ENCODE results near the gene SLC6A5.
"Not testable (repeated sequence)": the region's sequence is repeated elsewhere in the genome, so short reads cannot be mapped to it uniquely, and the experiment has no call there.

The SLC6A5 gene

GRCh38 chr11:20599221-20600019 lies at the start of gene SLC6A5:
Gene SLC6A5 (plus strand): TSS chr11:20599608. CDS start chr11:20599673, 65 bp downstream.
- no peak for DNase-seq

GRCh38 chr11:20551096-20551495 lies 48.3 kb upstream of the SLC6A5 start:
- DNase-seq = no peak

- no peak for DNase-seq
Measured at GRCh38 chr11:20555783-20556182, 43.6 kb upstream of the SLC6A5 start.

GRCh38 chr11:20556396-20556795 lies 43.0 kb upstream of the SLC6A5 start:
- not testable (repeated sequence) for DNase-seq

- DNase-seq = no peak
Measured at GRCh38 chr11:20558741-20559140, 40.7 kb upstream of the SLC6A5 start.

- no peak for DNase-seq
Measured at GRCh38 chr11:20559523-20560300, 39.7 kb upstream of the SLC6A5 start.

- DNase-seq = no peak
Measured at GRCh38 chr11:20561915-20562314, 37.5 kb upstream of the SLC6A5 start.

GRCh38 chr11:20563866-20564265 lies 35.5 kb upstream of the SLC6A5 start:
- DNase-seq = no peak

GRCh38 chr11:20564846-20565635 lies 34.4 kb upstream of the SLC6A5 start:
- DNase-seq = no peak

- DNase-seq = not testable (repeated sequence)
Measured at GRCh38 chr11:20566115-20566514, 33.3 kb upstream of the SLC6A5 start.

GRCh38 chr11:20566591-20567434 lies 32.6 kb upstream of the SLC6A5 start:
- no peak for DNase-seq

GRCh38 chr11:20579725-20580124 lies 19.7 kb upstream of the SLC6A5 start:
- DNase-seq = not testable (repeated sequence)

- no peak for DNase-seq
Measured at GRCh38 chr11:20583201-20583600, 16.2 kb upstream of the SLC6A5 start.

GRCh38 chr11:20584093-20584774 lies 15.2 kb upstream of the SLC6A5 start:
- DNase-seq = no peak

- DNase-seq = no peak
Measured at GRCh38 chr11:20589796-20590195, 9.6 kb upstream of the SLC6A5 start.

GRCh38 chr11:20590381-20590780 lies 9.0 kb upstream of the SLC6A5 start:
- no peak for DNase-seq

GRCh38 chr11:20592741-20593140 lies 6.7 kb upstream of the SLC6A5 start:
- no peak for DNase-seq

GRCh38 chr11:20594274-20595061 lies 4.9 kb upstream of the SLC6A5 start:
- DNase-seq = no peak

- no peak for DNase-seq
Measured at GRCh38 chr11:20595101-20595500, 4.3 kb upstream of the SLC6A5 start.

- no peak for DNase-seq
Measured at GRCh38 chr11:20596205-20597153, 2.9 kb upstream of the SLC6A5 start.
